T-helper 22 cell (primary cell): ENCODE measurements around the gene ETV7.

ENCODE experiments used
- DNase-seq: peaks from one replicate; pipeline ENCODE4 v3.0.0-alpha.2; 2020; ENCODE audit warnings: low read depth

The ETV7 gene

DNA sequence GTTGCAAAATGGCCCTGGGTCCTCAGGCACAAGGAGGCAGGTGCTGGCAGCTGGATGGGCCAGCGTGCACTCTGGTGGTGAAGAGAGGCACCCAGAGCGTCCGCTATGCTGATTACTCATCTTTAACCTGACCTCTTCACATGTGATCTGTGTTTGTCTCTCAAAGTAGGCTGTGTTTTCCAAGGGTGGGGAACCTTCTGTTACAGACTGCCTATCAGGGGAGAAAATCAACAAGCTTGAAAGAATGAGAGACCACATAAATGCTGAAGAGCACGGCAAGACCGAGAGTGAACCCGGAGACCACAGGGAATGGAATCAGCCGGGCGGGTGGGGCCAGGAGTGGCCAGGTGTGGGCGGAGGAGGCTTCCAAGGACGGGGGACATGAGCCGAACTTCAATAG lies 67.0 kb downstream of the ETV7 start:
- no peak for DNase-seq

DNA sequence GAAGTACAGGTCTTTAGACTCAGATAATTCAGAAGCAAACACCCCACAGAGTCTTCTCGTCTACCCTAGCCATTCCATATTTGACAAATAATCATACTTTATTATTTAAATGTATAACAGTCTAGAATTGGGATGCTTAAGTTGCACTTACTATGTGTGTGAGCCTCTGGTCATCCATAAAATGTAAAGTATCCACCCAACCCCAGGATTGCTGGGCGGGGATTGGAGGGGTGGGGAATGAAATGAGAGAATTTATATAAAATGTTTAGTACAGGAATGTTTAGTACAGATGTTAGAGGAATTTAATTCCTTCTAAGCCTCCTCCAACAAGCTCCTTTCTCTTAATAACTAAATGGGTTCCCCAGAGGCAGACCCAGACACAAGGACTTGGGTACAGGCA lies 67.6 kb downstream of the ETV7 start:
- DNase-seq: no peak

DNA sequence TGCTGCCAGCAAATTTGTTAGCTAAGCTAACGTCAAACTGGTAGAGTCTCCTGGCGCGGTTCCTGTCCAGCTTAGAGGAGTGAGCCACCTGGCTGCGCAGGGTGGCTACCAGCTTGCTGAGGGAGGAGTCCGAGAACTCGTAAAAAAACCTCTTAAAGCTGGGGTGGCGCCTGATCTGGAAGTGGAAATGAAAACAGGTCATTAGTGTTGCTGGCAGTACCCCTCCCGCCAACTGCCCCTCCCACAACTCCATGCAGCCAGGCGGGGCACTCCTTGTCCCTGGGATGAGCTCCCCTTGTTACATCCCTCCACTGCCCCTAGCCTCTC lies 68.1 kb downstream of the ETV7 start:
- DNase-seq: no peak

DNA sequence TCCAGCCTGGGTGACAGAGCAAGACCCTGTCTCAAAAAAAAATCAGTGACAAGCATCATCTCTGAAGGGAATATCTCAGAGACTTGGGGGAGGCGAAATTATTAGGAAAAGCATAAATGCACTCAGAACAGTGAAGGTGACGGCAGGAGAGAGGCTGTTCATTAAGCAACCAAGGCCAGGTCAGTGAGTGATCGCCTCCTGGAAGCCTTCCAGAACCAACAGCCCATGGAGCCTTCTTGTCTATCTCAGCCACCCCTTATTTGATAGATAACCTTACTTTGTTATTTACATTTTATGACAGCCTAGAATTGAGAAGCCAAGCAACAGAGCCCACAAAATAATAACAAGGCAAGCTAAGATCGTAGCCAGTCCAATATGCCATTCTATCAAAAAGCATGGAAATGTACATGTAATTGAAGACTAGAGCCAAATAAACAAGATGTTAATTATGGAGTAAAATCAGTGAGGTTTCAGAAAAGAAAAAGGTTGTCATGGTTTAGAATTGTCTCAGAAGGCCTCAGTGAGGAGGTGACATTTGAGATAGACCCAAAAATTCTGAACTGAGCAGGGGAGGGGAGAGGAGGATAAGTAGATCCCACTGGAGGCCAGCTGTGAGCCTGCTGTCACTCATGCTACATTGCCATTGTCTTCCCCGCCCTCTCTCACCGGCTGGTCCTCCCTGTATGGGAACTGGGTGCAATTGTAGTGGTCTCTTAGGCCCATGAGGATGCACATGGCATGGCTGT lies 68.6 kb downstream of the ETV7 start:
- DNase-seq: no peak

DNA sequence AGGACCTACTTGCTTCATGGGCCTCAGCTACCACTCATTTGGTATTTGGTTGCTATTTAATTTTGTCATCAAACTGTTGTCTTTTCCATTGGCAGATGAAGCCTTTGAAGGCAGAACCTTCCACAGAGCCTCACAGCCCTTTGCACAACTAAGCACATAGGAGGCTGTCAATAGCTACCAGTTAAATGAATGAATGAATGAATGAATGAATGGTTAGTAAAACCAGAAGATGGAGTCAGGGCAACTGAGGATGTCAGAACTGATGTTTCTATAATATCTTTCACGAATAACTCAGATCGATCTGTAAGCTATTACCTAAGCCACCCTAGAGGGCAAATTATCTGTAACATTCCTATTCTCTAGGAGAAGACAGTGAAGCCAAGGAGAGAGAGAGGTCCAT lies 69.8 kb downstream of the ETV7 start:
- no peak for DNase-seq
